Activated CD8-positive, alpha-beta memory T cell treated with anti-CD3 and anti-CD28 coated beads, Interleukin-2, amount 50 U/mL, for 24 hours (primary cell): ENCODE results near the gene C1QA.
A peak's percentile ranks its signal among the peaks of the same experiment; 100 is the strongest.
"Not testable (repeated sequence)": the region's sequence is repeated elsewhere in the genome, so short reads cannot be mapped to it uniquely, and the experiment has no call there.

Experiments used
- DNase-seq: peaks from one replicate; pipeline ENCODE4 v3.0.0-alpha.2; 2020; ENCODE audit errors: extremely low read depth

C1QA gene

DNA sequence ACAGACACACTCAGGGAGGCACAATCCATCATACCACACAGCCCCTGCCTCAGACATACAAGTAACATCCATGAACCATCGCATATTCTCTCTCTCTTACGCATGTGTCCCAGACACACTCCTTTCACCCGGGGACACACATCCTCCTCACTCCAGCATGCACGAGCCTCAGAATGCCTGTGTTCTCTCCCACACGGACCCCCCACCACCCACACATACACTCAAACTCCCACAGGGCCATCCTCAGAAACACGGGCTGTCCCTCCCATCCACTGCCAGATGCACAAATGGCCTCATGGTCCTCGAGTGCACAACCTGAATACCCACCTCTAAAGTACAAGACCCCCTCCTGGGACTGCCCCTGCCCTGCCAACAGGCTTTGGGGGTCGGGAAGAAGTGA is 4.8 kb downstream of the C1QA start:
- no peak for DNase-seq

DNA sequence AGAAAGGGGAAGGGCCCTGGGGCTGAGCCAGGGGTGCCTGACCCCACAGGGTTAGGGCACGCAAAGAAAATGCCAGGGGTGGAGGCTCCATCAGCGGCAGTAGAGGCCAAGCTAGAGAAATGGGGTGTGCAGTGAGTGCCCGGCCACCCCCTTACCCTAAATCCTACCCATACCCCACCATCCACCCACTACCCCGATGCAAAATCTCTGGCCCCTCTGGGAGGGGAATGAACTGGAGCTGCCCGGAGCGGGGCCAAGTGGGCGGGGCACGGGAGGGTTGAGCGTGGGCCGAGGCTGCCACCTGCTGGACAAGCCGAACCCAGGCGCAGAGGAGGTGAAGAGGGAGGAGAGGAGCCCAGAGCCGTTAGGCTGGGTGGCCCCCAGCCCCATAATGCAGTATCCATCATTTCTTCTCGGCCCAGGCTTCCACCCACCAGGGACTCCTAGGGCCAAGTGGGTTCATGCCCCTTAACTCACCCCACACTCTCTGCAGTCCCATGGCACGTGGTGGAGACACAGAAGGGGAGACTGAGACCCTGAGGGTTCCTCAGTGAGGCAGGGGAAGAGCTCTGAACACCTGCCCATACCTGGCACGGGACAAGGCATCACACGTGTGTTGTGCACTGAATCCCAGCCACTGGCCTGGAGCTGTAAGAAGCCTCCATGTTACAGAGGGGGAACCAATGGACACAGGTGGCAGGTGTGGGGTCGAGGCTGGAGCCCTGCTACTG is 5.6 kb downstream of the C1QA start:
- DNase-seq, result peak; percentile 26

DNA sequence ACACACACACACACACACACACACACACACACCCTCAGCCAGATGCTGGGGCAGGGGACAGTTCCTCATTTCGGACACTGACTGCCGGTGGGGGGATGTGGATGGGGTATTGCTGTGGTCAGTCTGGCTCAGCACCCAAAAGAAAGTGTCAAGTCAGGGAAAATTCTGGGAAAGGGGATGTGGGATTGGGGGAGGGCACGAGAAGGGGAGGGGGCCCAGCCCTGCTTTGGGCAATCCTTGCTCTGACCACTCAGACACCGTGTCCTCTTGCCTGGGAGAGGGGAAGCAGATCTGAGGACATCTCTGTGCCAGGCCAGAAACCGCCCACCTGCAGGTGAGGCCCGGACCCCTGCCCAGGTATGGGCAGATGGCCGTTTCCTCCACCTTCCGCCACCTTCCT is 7.0 kb downstream of the C1QA start, which contains the start of gene C1QC:
Gene C1QC (plus strand): TSS at position 253 of the 400 bp plus-strand sequence. CDS start 391 bp downstream, outside the sequence.
- DNase-seq, result no peak

DNA sequence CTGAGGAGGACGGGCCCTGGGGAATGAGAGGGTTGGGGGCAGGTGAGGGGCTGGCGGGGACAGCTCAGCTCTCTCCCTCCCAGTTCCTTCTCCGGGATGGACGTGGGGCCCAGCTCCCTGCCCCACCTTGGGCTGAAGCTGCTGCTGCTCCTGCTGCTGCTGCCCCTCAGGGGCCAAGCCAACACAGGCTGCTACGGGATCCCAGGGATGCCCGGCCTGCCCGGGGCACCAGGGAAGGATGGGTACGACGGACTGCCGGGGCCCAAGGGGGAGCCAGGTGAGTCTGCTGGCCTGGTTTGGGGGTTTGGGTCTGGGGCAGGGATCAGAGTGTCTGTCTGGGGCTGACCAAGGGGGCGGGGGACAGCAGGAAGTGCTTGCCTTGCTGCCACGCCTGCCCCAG is 7.5 kb downstream of the C1QA start:
- no peak for DNase-seq

DNA sequence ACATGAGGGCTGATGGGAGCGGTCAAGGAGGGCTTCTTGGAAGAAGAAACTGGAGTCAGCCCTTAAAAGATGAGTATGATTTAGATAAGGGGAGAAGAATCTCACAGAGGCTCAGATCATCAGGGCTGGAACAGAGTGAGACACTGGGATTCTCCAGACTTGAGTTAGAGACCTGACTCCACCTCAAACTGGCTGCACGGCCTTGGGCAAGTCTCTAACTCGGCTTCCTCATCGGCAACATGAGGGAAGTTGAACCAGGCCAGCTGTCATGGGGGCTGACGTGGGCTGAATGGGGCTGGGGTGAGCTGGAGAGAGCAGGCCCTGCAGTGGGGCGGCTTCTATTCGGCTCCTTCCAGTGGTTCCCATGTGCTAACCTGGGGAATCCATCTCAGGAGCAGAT is 9.5 kb downstream of the C1QA start:
- no peak for DNase-seq

DNA sequence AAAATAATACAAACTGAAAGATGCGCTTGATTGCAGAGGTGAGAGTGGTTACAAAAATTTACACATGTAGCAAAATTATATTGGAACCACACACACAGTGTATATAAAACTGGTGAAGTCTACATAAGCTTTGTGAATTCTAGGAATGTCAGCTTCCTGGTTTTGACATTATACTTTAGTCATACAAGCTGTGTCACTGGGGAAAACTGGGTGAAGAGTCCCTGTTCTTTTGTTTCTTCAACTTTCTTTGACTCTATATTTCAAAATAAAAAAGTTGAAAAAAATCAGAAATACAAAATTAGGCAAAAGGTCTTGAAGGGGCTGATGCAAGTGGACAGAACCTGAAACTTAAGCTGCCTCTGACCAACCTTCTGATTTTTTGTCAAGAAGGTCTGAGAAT is 10.0 kb downstream of the C1QA start:
- no peak for DNase-seq

DNA sequence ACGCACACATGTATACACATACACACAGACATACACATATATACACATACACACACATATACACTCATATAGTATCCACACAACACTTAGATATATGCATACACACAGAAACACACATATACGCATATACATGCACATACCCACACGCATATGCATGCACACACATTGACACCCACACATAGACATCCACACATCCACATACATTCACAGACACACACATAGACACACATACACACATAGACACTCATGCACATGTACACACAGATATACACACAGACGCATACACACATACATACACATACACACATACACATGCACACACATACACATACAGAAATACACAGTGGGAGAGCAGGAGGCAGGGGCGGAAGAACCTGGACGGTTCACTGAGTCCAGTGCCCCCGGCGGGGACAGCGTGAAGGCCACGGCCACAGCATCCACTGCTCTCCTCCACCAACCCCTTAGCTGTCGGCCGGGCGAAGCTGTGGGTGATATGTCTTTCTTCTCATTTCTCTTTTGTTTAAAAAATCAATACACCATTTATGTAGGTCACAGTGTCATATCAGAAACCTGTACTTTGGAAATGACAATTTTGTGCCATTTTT is 13.8 kb downstream of the C1QA start:
- DNase-seq, result no peak

DNA sequence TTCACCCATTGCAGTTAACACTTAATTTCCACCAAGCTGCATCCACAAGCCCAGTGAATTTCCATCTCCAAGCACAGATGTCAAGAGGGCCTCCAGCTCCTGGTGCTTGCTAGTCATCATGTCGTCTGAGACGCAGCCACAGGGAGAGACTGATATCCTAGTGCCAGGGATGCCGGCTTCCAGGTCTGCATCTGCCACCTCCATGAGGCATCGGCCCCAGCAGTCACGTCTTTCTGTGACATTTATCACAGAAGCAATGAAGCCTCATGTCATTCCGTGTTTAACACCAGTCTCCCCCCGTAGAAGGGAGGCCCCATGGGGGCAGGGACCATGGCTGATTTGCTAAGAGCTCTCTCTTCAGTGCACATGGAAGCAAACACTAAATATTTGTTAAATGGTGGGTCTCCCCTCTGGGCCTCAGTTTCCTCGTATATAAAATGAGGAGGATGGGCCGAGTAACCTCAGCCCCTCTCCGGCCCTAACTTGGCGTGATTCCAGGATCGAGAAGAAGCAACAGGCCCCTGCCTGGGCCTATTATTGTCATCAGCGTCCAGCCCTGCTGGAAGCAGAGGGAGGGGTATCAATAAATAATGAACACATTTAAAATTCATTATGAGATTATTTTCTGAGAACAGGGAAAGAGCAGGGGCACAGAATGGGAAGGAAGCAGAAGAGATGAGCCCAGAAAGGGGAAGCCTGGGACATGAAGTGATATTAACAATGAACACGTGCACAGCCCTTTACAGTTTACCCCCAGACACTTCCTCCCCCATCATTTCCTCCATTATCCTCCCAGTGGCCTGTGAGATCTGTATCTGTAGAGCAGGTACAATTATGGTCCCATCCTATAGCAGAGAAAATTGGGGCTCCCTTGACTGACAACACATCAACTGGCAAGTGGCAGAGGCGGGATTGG is 15.8 kb downstream of the C1QA start:
- DNase-seq, result no peak

DNA sequence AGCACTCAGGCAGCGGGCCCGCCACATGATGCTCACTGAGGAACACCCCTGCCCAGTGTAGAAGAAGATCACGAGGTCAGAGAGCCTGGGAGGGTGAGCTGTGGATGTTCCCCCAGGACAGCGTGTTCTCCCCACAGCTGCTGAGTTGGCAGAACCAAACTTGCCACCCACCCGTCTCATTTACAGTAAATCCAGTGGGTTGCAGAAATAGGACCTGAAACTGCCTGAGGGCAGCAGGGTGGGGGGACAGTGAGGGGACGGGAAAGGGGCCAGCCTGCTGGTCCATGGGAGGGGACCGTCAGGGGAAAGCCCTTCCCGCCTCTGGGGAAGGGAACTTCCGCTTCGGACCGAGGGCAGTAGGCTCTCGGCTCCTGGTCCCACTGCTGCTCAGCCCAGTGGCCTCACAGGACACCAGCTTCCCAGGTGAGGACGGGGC is 16.5 kb downstream of the C1QA start, which contains the start of gene C1QB:
Gene C1QB (plus strand): TSS at position 356 of the 436 bp plus-strand sequence. CDS start 6,227 bp downstream, outside the sequence.
- no peak for DNase-seq

DNA sequence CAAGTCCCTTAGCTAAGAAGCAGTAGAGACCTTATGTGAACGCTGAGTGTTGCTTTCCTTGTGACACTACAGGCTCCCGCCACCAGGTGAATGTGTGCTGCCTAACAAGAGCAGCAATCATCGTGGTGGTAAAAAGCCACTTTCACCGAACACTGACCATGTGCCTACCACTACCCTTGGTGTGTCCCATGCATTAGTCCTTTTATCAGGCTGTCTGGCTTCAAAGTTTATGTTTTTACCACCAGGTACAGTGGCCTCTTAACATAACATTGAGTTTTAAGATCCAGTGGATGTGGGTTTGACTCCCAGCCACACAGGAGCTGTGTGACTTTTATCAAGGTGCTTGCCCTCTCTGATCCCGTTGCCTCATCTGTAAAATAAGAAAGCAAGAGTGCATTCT is 18.3 kb downstream of the C1QA start:
- no peak for DNase-seq

DNA sequence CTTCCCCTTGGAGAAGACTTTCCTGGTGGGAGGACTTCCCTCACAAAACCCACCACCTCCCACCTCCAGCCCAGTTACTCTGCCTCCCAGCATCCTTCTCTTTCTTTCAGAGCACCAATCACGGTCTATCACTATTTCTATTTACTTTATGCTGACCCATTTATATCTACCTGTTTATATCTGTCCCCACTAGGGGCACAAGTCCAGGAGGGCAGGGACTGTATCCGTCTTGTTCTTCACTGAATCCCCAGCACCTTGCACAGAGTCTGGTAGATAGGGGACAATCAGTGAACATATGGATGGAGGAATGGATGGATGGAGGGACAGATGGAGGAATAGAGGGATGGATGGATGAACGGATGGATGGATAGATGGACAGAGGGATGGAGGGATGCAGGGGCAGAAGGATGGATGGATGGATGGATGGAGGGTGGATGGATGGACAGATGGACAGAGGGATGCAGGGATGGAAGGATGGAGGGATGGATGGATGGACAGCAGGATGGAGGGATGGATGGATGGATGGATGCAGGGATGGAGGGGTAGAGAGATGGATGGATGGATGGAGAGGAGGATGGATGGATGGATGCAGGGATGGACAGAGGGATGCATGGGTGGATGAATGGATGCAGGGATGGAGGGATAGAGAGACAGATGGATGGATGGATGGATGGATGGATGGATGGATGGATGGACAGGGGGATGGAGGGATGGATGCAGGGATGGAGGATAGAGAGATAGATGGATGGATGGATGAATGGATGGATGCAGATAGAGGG is 22.1 kb downstream of the C1QA start:
- no peak for DNase-seq

DNA sequence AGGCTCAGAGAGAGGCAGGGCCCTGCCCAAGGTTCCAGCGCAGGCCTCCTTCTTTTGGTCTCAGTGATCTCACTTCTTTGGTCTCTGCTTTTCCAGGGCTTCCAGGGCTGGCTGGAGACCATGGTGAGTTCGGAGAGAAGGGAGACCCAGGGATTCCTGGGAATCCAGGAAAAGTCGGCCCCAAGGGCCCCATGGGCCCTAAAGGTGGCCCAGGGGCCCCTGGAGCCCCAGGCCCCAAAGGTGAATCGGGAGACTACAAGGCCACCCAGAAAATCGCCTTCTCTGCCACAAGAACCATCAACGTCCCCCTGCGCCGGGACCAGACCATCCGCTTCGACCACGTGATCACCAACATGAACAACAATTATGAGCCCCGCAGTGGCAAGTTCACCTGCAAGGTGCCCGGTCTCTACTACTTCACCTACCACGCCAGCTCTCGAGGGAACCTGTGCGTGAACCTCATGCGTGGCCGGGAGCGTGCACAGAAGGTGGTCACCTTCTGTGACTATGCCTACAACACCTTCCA is 24.4 kb downstream of the C1QA start:
- DNase-seq, result no peak

DNA sequence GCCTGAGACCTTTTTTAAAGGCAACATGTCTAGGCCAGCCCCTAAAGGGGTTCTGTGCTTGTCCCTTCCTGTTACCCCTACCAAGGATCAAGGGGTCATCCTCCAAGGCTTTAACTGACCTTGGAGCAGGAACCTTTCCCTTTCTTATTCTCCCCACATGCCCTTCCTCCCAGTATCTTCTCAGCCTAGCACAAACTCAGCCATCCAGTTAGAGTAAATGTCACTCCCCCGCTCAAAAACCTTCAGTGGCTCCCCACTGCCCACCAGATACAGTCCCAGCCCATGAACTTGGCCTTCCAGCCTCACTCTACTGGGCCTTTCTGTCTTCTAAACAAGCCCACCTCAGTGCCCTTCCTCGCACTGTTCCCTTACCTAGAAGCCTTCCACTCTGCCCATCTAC is 25.5 kb downstream of the C1QA start:
- no peak for DNase-seq

DNA sequence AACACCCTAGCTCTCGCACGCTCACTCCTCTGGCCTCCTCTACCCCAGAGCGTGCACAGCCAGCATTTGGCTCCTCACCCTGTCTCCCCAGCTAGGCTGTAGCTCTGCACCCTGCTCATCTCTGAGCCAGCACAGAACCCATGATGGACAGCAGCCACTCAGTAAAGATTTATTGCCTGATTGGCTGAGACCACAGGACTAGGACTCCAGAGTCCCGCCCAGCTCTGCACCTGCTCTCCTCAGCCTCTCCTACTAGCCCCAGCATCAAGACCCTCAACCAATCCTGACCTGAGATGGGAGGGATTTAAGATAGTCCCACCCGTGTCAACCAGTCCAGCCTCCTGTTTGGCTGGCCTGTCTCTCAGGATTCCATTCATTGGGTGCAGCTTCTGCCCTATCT is 25.9 kb downstream of the C1QA start:
- no peak for DNase-seq

DNA sequence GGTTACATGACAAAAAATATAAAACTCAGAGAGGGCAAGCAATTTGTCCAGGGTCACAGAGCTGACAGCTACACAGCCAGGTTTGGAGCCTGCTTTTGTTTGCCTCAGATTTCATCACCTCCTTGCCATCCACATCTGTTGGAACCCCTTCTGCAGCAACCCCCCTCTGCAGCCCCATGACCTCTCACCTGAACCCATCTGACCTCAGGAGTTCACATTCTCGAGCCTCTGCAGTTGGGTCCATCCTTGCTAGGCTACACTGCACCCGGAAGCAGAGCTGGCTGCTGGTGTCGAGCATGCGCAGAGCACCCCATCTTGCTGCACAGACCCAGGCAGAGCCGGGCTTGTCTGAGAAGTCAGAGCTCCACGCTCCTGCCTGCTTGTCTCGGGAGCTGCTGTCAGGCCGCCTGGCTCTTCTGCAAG is 26.6 kb downstream of the C1QA start:
- DNase-seq, result no peak

DNA sequence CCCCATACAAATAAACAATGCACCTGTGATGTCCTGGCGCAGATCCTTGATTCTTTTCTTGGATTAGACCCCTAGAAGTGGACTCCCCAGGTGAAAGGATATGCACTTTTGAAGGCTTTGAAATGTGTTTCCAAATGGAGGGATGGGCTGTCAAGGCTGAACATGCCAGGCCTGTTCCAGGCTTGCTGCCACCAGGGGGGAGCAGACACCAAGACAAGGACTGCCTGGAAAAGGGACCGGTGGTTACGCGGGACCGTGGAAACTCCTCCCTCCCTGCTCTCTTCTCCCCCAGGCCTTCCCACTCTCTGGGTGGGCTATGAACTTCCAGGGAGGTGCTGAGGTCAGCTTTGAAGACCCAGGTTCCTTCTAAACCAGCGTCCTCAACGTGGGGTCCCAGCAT is 29.3 kb downstream of the C1QA start:
- DNase-seq, result no peak

DNA sequence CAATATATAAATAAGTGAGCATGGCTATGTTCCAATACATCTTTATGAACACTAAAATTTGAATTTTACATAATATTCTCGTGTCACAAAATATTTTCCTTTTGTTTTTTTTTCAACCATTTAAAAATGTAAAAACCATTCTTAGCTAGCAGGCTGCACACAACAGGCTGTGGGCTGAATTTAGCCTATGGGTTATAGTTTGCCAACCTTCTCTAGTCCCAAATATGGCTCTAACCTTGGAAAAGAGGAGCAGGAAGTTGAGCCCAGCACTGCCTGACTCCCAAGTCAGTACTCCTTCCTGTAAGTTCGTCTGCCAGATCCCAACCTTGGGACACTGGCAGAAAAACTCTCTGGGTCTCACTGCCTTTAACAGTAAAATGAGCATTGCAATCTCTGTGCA is 30.0 kb downstream of the C1QA start:
- DNase-seq, result no peak

DNA sequence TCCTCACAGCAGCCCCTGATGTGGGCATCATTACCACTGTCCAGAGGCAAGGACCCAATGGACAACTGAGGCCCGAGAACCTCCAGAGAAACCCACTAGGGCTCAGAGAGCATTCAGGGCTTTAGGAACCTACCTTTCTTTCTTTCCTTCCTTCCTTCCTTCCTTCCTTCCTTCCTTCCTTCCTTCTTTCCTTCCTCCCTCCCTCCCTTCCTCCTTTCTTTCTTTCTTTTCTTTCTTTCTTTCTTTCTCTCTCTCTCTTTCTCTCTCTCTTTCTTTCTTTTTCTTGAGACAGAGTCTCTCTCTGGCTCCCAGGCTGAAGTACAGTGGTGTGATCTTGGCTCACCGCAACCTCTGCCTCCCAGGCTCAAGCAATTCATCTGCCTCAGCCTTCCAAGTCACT is 32.4 kb downstream of the C1QA start:
- DNase-seq, result not testable (repeated sequence)

DNA sequence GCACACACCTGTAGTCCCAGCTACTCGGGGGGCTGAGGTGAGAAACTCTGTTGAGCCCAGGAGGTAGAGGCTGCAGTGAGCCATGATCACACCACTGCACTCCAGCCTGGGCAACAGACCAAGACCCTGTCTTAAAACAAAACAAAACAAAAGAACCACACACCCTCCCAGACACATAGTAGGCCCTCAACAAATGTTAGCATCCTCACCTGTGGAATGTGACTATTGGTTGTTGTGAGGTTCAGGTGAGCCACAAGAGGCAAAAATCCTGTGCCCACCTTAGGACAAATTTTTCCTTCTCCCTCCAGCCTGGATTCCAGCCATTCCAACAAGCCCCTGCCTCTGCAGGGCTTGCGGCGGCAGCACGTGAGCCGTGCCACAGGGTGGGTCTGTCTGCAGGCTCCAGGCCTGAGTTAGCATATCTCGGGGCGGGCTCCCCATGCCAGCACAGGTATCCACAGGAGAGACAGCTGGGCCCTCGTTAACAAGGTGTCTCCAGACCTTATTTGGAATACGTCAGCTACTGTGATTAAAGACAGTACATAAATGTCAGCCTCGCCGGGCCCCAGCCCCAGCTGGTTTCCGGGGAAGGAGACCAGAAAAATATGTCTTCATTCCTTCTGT is 34.0 kb downstream of the C1QA start:
- no peak for DNase-seq

DNA sequence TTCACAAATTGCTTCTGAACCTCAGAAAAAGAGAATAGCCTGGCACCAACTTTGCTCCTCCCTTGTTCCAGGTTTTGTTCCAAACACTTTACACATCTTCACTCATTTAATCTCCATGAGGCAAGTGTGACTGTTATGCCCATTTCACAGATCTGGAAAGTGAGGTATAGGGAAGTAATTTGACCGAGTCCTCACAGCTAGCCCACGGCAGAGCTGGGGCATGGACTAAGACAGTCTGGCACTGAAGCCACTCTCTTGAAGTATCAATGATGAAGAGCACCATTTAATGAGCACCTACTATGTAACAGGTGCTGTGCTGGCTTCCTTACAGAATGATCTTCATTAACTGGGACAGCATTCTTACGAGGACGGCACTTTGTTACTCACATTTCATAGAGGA is 35.6 kb downstream of the C1QA start:
- no peak for DNase-seq
